Measurements from ENCODE around the gene UNC45B.

UNC45B gene

GRCh38 chr17:35144840-35145239 lies 2.8 kb upstream of the UNC45B start:
- no peak overlapping the region for H3K27ac ChIP-seq (replicated peaks)
- no peaks in the 10 kb centered on the region for H3K27me3 ChIP-seq (ENCODE audit: insufficient read depth, poor library complexity, severe bottlenecking)
- no peak for TF ChIP-seq REST (IDR thresholded peaks at IDR 0.05; ENCODE audit: insufficient replicate concordance, low read depth)
- TF ChIP-seq POLR2AphosphoS5 (IDR thresholded peaks at IDR 0.05; ENCODE audit: low read depth): no peak
- no peak for TF ChIP-seq CTCF (IDR thresholded peaks at IDR 0.05; ENCODE audit: insufficient read depth, low read length)
- no peak for TF ChIP-seq SPI1 (IDR thresholded peaks at IDR 0.05; ENCODE audit: borderline replicate concordance, low read depth)
- TF ChIP-seq GABPA (IDR thresholded peaks at IDR 0.05; ENCODE audit: low read depth): no peak
- DNase-seq (ENCODE audit: low read depth in 1 of 2, low spot score in 1 of 2): no peak
- no peak overlapping the region for H3K4me3 ChIP-seq (replicated peaks; ENCODE audit: insufficient read depth, low read length)

GRCh38 chr17:35146214-35146833 lies 1.3 kb upstream of the UNC45B start:
- no peak overlapping the region for H3K27ac ChIP-seq (replicated peaks)
- TF ChIP-seq POLR2AphosphoS5 (IDR thresholded peaks at IDR 0.05; ENCODE audit: low read depth): no peak
- no peak for TF ChIP-seq GABPA (IDR thresholded peaks at IDR 0.05; ENCODE audit: low read depth)
- TF ChIP-seq SPI1 (IDR thresholded peaks at IDR 0.05; ENCODE audit: borderline replicate concordance, low read depth): no peak
- no peak for TF ChIP-seq CTCF (IDR thresholded peaks at IDR 0.05; ENCODE audit: insufficient read depth, low read length)
- H3K27me3 ChIP-seq (ENCODE audit: insufficient read depth, poor library complexity, severe bottlenecking): no peaks in the 10 kb centered on the region

GRCh38 chr17:35148144-35148543 lies 527 bp downstream of the UNC45B start:
- TF ChIP-seq CTCF (IDR thresholded peaks at IDR 0.05; ENCODE audit: insufficient read depth, low read length): no peak
- no peak for TF ChIP-seq REST (IDR thresholded peaks at IDR 0.05; ENCODE audit: insufficient replicate concordance, low read depth)
- TF ChIP-seq SPI1 (IDR thresholded peaks at IDR 0.05; ENCODE audit: borderline replicate concordance, low read depth): no peak
- no peak for TF ChIP-seq GABPA (IDR thresholded peaks at IDR 0.05; ENCODE audit: low read depth)
- TF ChIP-seq POLR2AphosphoS5 (IDR thresholded peaks at IDR 0.05; ENCODE audit: low read depth): no peak

More at GRCh38 chr17:35146214-35146833, 1.3 kb upstream of the UNC45B start:
- H3K4me3 ChIP-seq (replicated peaks; ENCODE audit: insufficient read depth, low read length): no peak overlapping the region
- no peak for DNase-seq (ENCODE audit: low read depth in 1 of 2, low spot score in 1 of 2)

GRCh38 chr17:35149941-35150340 lies 2.3 kb downstream of the UNC45B start:
- DNase-seq (ENCODE audit: low read depth in 1 of 2, low spot score in 1 of 2): no peak
- no peaks in the 10 kb centered on the region for H3K27me3 ChIP-seq (ENCODE audit: insufficient read depth, poor library complexity, severe bottlenecking)
- no peak overlapping the region for H3K27ac ChIP-seq (replicated peaks)
- H3K4me3 ChIP-seq (replicated peaks; ENCODE audit: insufficient read depth, low read length): no peak overlapping the region
- no peak for TF ChIP-seq SPI1 (IDR thresholded peaks at IDR 0.05; ENCODE audit: borderline replicate concordance, low read depth)
- TF ChIP-seq GABPA (IDR thresholded peaks at IDR 0.05; ENCODE audit: low read depth): no peak
- no peak for TF ChIP-seq POLR2AphosphoS5 (IDR thresholded peaks at IDR 0.05; ENCODE audit: low read depth)
- TF ChIP-seq CTCF (IDR thresholded peaks at IDR 0.05; ENCODE audit: insufficient read depth, low read length): no peak
- TF ChIP-seq REST (IDR thresholded peaks at IDR 0.05; ENCODE audit: insufficient replicate concordance, low read depth): no peak

More at GRCh38 chr17:35148144-35148543, 527 bp downstream of the UNC45B start:
- H3K27me3 ChIP-seq (ENCODE audit: insufficient read depth, poor library complexity, severe bottlenecking): no peaks in the 10 kb centered on the region
- no peak overlapping the region for H3K4me3 ChIP-seq (replicated peaks; ENCODE audit: insufficient read depth, low read length)
- H3K27ac ChIP-seq (replicated peaks): no peak overlapping the region
- no peak for DNase-seq (ENCODE audit: low read depth in 1 of 2, low spot score in 1 of 2)
